ENCODE results near the gene SNX25.

DNA sequence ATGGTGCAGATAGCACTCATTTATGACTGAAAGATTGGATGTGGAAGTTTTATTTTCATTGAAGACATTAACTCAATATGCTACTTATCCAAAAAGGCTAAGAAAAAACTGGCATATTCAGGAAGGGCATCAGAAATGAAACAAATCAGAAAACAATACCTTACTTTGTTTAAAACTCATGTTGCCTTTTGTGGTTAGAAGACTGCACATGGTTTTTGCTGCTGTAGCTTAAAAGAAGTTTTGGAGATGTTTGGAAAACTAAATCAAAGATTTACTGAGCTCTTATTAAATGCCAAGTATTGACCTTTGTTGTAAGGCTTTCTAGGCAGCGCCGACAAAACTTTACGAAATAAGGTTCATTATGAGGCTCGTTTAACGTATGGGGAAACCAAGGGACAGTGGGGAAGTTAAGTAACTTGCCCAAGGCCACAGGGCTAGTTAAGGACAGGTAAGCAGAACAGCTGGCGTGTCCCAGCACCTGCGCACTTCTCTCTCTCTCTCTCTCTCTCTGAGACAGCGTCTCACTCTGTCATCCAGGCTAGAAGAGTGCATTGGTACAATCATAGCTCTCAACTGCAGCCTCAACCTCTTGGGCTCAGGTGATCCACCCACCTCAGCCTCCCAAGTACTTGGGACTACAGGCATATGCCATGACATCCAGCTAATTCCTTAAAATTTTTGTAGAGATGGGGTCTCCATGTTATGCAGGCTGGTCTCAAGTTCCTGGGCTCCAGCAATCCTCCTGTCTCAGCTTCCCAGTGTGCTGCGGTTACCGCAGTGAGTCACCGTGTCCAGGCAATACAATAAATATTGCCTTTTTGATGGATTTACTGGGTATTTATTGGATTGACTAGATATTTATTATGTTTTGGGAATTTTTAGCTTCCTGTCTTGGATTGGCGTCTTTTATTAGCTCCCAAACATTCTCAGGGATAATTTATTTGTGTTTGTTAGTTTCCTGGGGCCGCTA, 170.2 kb downstream of the SNX25 start:
- TF ChIP-seq SUZ12 (IDR thresholded peaks at IDR 0.05; ENCODE audit: extremely low read depth, insufficient read depth, insufficient read length) (no peak), YY1 (IDR thresholded peaks at IDR 0.05; ENCODE audit: insufficient read depth, insufficient read length) (no peak), ZNF274 (IDR thresholded peaks at IDR 0.05; ENCODE audit: low read depth, low read length) (no peak)

All from NT2/D1 (cell line).